ENCODE data around the gene ARHGEF10L.

The ARHGEF10L gene

GRCh38 chr1:17674726-17675500 is 135.4 kb downstream of the ARHGEF10L start:
- DNase-seq (ENCODE audit: low read depth in 3 of 3): no peak

- no peak for DNase-seq (ENCODE audit: low read depth in 3 of 3)
These were observed 136.2 kb downstream of the ARHGEF10L start for GRCh38 chr1:17675744-17676143.

GRCh38 chr1:17676387-17677060 is 137.0 kb downstream of the ARHGEF10L start:
- no peak for DNase-seq (ENCODE audit: low read depth in 3 of 3)

- DNase-seq (ENCODE audit: low read depth in 3 of 3): no peak
These were observed 138.5 kb downstream of the ARHGEF10L start for GRCh38 chr1:17678011-17678410.

GRCh38 chr1:17679856-17680255 is 140.4 kb downstream of the ARHGEF10L start:
- DNase-seq (ENCODE audit: low read depth in 3 of 3): no peak

- no peak for DNase-seq (ENCODE audit: low read depth in 3 of 3)
These were observed 140.8 kb downstream of the ARHGEF10L start for GRCh38 chr1:17680308-17680707.

GRCh38 chr1:17682400-17682799 is 142.9 kb downstream of the ARHGEF10L start:
- no peak for DNase-seq (ENCODE audit: low read depth in 3 of 3)

GRCh38 chr1:17683598-17683997 is 144.1 kb downstream of the ARHGEF10L start:
- DNase-seq (ENCODE audit: low read depth in 3 of 3): no peak

GRCh38 chr1:17684810-17685209 is 145.3 kb downstream of the ARHGEF10L start:
- DNase-seq (ENCODE audit: low read depth in 3 of 3): no peak

GRCh38 chr1:17686258-17686657 is 146.8 kb downstream of the ARHGEF10L start:
- no peak for DNase-seq (ENCODE audit: low read depth in 3 of 3)

- no peak for DNase-seq (ENCODE audit: low read depth in 3 of 3)
These were observed 147.6 kb downstream of the ARHGEF10L start for GRCh38 chr1:17687145-17687544.

- no peak for DNase-seq (ENCODE audit: low read depth in 3 of 3)
These were observed 148.8 kb downstream of the ARHGEF10L start for GRCh38 chr1:17688217-17688810.

- DNase-seq (ENCODE audit: low read depth in 3 of 3): no peak
These were observed 149.5 kb downstream of the ARHGEF10L start for GRCh38 chr1:17689011-17689410.

- DNase-seq (ENCODE audit: low read depth in 3 of 3): no peak
These were observed 151.6 kb downstream of the ARHGEF10L start for GRCh38 chr1:17690906-17691634.

GRCh38 chr1:17692645-17693044 is 153.1 kb downstream of the ARHGEF10L start:
- no peak for DNase-seq (ENCODE audit: low read depth in 3 of 3)

- no peak for DNase-seq (ENCODE audit: low read depth in 3 of 3)
These were observed 157.2 kb downstream of the ARHGEF10L start for GRCh38 chr1:17696417-17697301.

- no peak for DNase-seq (ENCODE audit: low read depth in 3 of 3)
These were observed 158.0 kb downstream of the ARHGEF10L start for GRCh38 chr1:17697458-17697857.

GRCh38 chr1:17699581-17699980 is 160.1 kb downstream of the ARHGEF10L start:
- DNase-seq (ENCODE audit: low read depth in 3 of 3): no peak

GRCh38 chr1:17700945-17701810 is 161.7 kb downstream of the ARHGEF10L start:
- no peak for DNase-seq (ENCODE audit: low read depth in 3 of 3)

- no peak for DNase-seq (ENCODE audit: low read depth in 3 of 3)
These were observed 164.7 kb downstream of the ARHGEF10L start for GRCh38 chr1:17704176-17704575.
